HK-2 (cell line): Measurements from ENCODE around the gene OASL.

ENCODE experiments used
- DNase-seq: peaks from one replicate; pipeline ENCODE4 v3.0.0-alpha.2; 2018; ENCODE audit not compliant: unreplicated experiment

The OASL gene

GRCh38 chr12:120991965-120992364 is 47.1 kb downstream of the OASL start:
- no peak for DNase-seq

- DNase-seq = no peak
Measured at GRCh38 chr12:120990487-120991055, 48.5 kb downstream of the OASL start.

- no peak for DNase-seq
Measured at GRCh38 chr12:120989687-120990086, 49.4 kb downstream of the OASL start.

GRCh38 chr12:120988658-120989057 is 50.4 kb downstream of the OASL start:
- DNase-seq = no peak

- DNase-seq = no peak
Measured at GRCh38 chr12:120988234-120988633, 50.8 kb downstream of the OASL start.

GRCh38 chr12:120984351-120984898 is 54.6 kb downstream of the OASL start:
- no peak for DNase-seq

- DNase-seq = no peak
Measured at GRCh38 chr12:120983759-120984158, 55.3 kb downstream of the OASL start.

GRCh38 chr12:120982659-120983058 is 56.4 kb downstream of the OASL start:
- no peak for DNase-seq

GRCh38 chr12:120981407-120981941 is 57.6 kb downstream of the OASL start:
- DNase-seq = no peak

- DNase-seq = peak; percentile 22
Measured at GRCh38 chr12:120980800-120981368, 58.2 kb downstream of the OASL start.

GRCh38 chr12:120979862-120980696 is 59.0 kb downstream of the OASL start:
- peak; percentile 35 for DNase-seq

- no peak for DNase-seq
Measured at GRCh38 chr12:120979220-120979861, 59.7 kb downstream of the OASL start.

GRCh38 chr12:120978296-120979219 is 60.5 kb downstream of the OASL start, which contains the start of gene HNF1A:
HNF1A (plus strand) TSS chr12:120978543; CDS start chr12:120978769, 226 bp downstream.
- DNase-seq = no peak

GRCh38 chr12:120977531-120978295 is 61.3 kb downstream of the OASL start:
- DNase-seq = no peak

- DNase-seq = peak; percentile 35
Measured at GRCh38 chr12:120972870-120973543, 66.0 kb downstream of the OASL start.

- no peak for DNase-seq
Measured at GRCh38 chr12:120971299-120972180, 67.5 kb downstream of the OASL start.

- DNase-seq = no peak
Measured at GRCh38 chr12:120970310-120970709, 68.7 kb downstream of the OASL start.
